NCI-H2081 treated with DMSO at 0.1 percent for 48 hours (cell line): ENCODE results near the gene ELN.

Experiments used
- DNase-seq: peaks from one replicate; lab custom pipeline; 2025; lab: John Stamatoyannopoulos, UW

The ELN gene

DNA sequence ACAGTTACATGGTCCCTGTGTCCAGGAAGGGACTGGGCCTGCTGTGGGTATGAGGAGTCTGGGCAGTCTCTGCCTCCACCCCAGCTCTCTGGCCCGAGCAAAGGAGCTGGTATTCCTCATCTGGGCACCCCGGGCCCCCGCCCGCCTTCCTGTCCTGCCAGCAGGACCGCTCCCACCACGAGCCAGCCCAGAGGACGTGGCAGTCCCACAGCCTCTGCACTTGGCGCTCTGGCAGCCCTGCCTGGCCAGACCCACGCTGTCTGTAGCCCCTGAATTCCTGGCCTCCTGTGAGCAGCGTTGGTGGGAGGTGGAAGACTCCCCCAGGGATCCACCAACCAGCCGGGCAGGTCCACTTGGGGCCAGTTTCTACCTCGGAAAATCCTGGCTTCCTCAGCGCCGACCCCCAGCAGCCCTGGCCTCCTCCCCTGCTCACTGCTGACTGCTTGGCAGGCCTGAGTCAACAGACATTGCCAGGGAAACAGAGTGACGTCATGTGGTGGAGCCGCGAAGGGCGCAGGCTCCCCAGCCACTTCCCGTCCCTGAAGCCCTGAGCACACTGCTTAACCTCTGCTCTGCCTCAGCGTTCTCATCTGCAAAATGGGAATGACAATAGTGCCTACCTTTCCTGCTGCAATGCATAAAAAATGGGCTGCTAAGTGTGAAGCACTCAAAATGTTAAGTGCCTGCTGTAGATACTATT lies 34.0 kb downstream of the ELN start:
- DNase-seq = no peak

DNA sequence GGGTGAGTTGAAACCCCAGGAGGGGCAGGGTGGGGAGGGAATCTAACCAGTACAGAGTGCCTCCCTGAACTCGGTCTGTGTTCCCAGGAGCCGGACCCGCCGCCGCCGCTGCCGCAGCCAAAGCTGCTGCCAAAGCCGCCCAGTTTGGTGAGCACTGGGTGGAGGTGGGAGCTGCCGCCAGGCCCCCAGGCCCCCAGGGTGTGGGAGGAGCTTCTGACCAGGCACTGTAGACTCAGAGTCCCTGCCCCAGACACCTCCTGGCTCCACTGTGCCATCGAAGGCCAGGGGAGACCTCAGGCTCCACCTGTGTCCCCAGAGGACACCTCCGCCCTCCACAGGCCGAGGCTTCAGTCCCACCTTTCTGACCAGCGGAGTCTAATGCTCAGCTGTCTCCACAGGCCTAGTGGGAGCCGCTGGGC lies 35.3 kb downstream of the ELN start:
- no peak for DNase-seq

DNA sequence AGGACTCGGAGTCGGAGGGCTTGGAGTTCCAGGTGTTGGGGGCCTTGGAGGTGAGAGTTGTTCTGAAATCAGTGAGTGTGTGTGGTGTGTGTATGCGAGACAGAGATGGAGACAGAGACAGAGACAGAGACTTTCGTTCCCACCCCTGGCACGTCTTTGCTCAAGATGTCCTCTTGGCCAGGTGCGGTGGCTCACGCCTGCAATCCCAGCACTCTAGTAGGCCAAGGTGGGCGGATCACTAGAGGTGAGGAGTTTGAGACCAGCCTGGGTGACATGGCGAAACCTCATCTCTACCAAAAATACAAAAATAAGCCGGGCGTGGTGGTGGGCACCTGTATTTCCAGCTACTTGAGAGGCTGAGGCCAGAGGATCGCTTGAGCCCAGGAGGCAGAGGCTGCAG lies 35.7 kb downstream of the ELN start:
- no peak for DNase-seq

DNA sequence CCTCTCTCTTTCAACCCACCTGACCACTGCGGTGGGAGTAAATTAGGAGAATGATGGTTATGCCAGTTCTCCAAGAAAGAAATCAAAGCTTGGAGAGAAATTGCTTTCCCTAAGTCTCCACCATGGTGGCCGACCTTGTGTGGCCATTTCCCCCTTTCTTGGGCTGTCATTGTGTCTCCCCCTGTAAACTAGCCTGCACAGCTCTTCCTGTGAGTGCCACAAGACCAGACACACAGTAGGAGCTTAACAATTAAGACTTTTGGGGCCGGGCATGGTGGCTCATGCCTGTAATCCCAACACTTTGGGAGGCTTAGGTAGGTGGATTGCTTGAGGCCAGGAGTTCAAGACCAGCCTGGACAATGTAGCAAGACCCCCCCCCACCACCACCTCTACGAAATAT lies 36.7 kb downstream of the ELN start:
- DNase-seq = no peak

DNA sequence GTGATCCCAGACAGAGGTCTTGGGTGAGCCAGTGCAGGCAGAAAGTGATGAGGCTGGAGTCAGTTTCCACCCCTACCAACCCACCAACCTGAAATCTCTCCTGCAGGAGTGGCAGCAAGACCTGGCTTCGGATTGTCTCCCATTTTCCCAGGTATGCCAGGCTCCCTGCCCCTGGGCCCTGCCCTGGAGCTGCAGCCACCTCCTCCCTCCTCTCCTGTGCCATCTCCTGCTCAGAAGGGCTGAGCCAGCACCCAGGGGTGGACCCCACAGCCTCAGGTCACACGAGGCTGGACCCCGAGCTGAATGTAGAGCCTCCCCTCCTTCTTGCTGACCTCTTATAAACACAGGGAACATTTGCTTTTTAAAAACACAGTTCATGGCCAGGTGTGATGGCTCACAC lies 38.7 kb downstream of the ELN start:
- DNase-seq = no peak

DNA sequence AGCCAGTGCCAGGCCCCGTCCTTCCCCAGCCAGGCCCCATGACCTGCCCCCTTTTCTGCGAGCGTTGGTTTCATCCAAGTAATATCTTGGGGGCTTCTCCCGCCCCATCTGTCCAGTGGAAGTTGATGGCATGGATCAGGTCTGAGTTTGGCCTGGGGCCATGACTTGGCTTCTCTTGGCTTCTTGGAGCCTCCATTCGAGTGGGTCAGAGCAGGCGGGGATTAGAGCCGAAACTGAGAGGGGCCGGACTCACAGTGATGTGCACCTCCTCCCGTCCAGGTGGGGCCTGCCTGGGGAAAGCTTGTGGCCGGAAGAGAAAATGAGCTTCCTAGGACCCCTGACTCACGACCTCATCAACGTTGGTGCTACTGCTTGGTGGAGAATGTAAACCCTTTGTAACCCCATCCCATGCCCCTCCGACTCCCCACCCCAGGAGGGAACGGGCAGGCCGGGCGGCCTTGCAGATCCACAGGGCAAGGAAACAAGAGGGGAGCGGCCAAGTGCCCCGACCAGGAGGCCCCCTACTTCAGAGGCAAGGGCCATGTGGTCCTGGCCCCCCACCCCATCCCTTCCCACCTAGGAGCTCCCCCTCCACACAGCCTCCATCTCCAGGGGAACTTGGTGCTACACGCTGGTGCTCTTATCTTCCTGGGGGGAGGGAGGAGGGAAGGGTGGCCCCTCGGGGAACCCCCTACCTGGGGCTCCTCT lies 40.6 kb downstream of the ELN start:
- DNase-seq = no peak

DNA sequence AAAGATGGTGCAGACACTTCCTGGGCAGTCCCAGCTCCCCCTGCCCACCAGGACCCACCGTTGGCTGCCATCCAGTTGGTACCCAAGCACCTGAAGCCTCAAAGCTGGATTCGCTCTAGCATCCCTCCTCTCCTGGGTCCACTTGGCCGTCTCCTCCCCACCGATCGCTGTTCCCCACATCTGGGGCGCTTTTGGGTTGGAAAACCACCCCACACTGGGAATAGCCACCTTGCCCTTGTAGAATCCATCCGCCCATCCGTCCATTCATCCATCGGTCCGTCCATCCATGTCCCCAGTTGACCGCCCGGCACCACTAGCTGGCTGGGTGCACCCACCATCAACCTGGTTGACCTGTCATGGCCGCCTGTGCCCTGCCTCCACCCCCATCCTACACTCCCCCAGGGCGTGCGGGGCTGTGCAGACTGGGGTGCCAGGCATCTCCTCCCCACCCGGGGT lies 41.1 kb downstream of the ELN start:
- DNase-seq = no peak

DNA sequence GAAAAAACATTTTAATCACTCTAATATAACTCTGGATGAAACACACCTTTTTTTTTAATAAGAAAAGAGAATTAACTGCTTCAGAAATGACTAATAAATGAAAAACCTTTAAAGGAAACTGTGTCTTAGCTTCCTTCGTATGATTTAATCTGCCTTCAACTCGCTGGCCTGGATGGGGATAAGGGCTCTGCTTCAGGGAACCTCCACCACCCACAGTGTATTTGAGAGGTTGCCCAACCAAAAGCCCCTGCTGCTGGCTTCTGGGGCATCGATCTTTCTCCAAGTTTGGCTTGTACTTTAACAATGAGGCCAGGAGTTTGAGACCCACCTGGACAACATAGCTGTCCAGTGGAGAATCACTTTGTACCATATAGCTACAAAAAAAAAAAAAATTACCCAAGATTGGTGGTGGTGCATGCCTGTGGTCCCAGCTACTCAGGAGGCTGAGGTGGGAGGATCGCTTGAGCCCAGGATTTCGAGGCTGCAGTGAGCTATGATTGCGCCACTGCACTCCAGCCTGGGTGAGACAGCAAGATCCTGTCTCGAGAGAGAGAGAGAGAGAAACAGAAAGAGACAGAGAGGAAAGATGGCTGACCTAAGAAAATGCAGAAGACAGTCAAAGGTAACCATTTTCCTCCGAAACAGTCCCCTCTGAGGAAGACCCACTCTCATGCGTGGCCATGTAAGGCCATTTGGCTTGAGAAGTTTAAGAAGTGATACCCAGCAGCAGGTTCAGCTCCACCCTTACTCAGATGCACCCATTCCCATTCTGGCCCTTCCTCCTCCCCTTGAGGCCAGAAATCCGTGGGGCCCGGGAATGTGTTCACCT lies 42.0 kb downstream of the ELN start:
- DNase-seq = no peak

DNA sequence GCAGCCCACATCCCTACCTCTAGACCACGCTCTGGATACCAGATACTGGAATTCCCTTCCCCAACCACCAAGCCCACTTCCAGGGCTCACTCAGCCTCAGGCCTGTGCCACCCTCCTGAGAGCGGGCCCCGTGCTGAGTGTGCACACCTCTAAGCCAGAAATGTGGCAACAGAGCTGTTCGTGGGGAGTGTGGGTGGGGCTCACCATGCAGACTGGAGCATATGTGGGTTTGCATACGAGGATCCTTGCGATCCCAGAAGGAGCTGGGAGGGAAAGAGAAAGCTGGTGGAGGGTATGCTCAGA lies 42.6 kb downstream of the ELN start:
- no peak for DNase-seq

DNA sequence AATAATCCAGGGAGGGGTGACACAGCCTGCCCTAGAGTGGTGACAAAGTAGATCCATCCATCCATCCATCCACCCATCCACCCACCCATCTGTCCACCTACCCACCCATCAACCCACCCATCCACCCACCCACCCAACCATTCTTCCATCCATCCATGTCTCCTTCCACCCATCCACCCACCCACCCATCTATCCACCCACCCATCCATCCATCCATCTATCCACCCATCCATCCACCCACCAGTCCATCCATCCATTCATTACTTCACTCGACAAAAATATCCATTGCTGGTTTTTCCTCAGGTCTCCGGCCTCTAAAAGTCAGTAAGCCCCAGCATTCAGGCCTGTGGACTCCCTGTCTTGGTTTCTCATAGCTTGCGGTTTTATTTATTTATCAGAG lies 43.1 kb downstream of the ELN start:
- DNase-seq = no peak

DNA sequence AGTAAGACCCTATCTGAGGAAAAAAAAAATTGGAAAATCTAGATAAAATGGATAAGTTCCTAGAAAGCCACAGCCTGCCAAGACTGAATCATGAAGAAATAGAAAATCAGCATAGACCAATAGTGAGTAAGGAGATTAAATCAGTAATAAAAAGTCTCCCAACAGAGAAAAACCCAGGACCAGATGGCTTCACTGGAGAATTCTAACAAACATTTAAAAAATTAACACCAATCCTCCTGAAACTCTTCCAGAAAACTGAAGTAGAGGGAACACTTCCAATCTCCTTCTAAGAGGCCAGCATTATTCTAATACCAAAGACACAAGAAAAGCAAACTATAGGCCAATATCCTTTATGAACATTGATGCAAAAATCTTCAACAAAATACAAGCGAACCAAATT lies 46.8 kb downstream of the ELN start:
- DNase-seq = no peak

DNA sequence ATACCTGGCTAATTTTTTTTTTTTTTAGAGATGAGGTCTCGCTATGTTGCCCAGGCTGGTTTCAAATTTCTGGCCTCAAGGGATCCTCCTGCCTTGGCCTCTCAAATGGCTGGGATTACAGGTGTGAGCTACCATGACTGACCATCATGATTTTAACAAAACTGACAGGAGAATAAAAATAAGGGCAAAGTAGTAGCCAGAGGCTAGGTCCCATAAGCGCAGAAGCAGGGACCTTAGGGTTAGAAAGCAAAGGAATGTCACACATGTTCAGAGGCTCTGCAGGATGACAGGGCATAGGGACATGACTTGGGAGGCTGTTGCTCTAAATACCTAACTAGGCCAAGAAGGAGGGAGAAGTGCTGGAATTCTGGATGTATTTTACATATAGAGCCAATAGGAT lies 50.5 kb downstream of the ELN start:
- DNase-seq = no peak

DNA sequence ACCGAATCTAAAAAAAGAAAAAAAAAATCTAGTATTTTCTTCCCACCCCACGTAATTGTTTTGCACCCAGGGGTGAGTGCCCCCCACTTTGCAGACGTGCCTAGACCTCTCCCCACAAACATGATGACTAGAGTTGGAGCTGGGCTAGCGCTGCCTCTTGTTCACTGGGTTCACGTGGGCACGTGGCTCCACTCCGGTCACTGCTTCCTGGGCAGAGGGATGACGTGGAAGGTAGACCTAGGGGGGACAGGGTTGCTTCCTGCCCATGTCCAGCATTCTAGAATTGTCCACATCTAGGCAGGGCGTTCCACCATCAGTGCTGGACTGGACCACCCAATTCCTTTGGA lies 54.8 kb downstream of the ELN start:
- no peak for DNase-seq

DNA sequence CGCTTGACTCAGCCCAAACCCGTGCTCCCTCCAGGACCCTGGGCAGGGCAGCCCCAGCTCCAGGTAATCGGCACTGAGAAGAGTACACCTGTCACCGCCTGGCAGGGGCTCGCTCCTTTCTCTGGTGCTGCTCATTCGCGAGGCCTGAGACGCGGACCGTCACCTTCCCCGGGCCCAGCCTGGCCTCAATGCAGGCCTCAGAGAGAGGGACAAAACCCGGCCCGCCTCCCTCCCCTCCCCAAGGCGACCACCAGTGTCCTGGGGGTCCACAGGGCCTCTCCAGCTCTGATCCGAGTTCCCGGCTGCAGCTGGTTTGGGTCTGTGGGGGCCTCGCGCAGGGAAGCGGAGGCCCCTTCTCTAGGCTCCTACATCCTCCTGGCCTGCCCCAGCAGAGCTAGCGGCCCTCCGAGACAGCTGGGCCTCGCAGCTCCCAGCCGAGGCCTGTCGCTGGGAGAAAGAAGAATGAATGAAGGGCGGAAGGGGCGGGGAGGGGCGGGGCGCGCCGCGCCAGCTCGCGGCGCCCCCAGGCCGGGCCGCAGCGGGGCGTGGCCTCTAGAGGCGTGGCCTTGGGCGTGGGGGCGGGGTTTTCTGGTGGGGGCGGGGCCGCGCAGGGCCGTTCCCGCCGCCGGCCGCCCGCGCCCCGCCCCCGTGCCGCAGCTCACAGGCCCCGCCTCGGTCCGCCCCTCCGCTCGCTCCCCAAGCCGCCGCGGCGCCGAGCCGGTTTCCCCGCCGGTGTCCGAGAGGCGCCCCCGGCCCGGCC lies 55.3 kb downstream of the ELN start, which contains the start of gene LIMK1:
Gene LIMK1, plus strand, starts transcription at position 688 of the 760 bp plus-strand sequence. CDS start 187 bp downstream, outside the sequence.
- DNase-seq = peak; percentile 53

DNA sequence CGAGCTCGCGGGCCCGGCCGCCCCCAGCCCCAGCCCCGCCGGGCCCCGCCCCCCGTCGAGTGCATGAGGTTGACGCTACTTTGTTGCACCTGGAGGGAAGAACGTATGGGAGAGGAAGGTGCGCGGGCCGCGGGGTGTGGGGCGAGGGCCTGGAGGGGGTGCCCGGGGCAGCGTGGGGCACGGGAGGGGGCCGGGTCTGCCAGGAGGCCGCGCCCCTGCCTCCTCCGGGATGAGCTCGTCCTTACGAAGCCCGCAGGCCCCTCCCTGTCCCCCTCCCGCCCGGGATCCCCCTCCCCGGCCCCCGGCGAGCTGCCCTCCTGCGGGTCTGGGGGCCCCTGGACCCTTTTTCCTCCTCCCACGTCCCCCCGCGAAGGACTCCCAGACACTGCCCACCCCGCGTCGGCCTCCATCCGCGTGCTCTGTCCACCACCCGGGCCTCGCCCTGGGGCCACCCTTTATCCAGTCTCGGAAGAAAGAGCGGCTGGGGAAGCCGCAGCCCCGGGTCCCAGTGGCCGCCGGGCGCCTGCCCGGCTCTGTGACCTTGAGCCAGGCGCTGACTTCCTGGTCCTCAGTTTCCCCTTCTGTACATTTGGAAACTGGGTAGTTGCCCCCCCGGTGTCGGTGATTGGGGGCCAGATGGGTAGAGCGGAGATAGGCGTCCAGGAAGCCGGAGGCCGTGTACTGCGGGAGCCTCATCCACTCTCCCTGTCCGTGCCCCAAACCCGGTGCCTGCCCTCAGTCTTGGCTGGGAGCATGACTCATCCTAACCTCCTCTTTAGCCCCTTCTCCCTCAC lies 56.2 kb downstream of the ELN start:
- DNase-seq = no peak

DNA sequence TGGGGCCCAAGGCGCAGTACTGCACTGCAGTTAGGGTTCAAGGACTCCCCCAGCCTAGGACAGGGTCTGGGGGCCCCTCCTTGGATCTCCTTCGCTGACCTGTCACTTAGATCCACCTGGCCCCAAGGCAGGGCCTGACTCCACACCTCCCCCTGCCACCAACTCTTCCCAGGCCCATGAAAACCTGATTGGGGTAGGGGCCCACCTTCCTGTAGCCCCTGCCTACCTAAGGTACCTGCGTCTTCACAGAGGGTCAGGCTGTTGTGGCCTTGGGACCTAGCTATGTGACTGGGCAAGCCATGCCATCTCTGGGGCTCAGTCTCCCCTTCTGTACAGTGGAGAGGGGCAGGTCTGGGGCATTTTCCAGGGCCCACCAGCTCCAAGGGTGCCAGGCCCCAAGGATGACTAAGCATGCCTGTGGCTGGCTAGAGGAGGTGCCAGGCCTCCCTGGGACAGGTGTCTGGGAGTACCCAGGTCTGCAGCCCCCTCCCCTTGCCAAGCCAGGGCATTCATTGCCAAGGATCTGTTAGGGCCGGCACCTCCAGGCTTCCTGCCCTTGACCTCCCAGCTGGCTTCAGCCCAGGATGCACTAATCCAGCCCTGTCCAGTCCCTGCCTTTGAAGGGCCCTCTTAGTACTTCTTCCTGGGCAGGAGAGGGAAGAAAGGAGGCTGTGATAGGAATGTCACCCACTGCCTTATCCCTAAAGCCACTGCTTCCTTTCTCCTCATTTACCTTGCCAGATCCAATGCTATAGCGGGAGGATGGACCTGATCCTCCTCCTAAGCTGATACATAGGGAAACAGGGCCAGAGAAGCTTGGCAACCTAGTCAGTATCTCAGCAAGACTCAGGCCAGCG lies 57.0 kb downstream of the ELN start:
- DNase-seq = no peak

DNA sequence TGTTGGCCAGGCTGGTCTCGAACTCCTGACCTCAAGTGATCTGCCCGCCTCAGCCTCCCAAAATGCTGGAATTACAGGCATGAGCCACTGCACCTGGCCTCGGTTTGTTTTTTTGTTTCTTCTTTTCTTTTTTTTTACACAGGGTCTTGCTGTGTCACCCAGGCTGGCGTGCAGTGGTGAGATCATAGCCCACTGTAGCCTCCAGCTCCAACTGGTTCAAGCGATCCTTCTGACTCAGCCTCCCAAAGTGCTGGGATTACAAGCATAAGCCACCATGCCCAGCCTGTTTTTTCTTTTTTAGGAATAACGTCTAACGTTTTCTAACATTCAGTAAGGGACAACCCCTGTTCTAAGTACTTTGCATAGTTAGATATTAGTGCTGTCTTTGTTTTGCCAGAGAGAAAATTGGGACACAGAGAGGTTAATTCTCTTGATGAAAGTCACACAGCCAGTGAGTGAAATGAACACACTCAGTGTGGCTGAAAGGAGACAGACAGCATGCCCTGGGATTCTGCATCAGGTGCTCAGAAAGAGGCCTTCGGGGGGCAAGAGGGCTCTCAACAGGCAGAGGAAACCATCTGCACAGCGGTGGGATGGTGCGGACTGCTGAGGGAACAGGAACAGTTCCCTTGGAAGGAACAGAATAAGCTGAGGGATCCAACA lies 59.9 kb downstream of the ELN start:
- no peak for DNase-seq

DNA sequence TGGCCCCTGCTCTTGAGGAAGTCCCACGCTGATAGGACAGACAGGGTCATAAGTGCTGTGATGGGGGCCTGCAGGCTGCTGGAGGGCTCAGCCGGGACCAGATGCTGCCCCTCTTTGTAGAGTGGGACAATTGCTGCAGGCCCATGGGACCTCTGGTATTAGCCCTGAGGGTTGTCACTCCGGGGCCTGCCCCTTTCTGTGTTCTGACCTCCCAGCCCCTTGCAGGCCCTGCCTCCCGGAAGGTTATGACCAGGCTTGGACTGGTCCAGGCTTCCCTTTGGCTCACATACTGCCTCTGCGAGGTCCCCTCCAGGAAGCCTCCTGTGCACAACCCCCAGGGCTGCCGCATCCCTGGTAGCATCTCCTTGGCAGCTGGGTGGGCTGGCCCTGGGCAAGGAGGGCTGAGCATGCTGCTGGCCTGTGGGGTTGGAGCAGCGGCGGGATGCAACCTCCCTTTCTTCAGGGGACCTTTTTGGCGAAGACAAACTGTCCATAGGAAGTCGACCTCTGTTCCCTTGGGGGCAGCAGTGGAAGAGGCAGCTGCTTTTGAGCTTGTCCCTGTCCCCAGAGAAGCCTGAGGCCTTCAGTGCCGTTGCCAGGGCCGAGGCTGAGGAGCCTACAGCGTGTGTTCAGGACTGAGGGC lies 64.5 kb downstream of the ELN start:
- DNase-seq = no peak

DNA sequence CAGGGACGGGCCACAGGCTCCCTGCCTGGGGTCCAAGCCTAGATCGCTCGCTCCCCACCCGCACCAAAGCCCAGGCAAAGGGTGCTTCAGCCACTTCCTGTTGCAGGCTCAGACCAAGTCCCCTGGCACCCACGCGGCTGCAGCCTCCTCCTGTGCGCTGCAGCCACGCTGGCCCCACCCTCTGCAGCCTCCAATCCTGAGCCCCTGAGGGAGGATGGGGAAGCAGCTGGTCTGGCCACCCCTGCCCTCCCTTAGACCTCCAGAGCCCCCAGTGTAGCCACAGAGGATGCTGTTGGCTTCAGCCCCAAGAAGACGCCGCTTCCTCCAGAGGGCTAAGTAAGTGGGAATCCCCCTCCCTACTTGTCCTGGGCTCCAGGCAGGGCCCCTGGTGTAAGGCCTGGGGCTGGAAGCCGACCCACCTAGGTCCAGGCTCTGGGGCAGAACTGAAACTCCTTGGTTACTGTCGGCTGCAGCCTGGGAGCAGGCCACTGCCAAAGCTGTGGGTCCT lies 65.0 kb downstream of the ELN start:
- no peak for DNase-seq
